A549 (cell line): ENCODE data around the gene KRT76. TPM values are rescaled to one million over a fixed set of nuclear protein-coding genes. Genes with fewer than 3 reads are reported as not detected.
"Not testable (repeated sequence)": the region's sequence is repeated elsewhere in the genome, so short reads cannot be mapped to it uniquely, and the experiment has no call there.

Experiments
- ATAC-seq, 2 experiments: fragments of 200-7000 bp in 1 of 2; fragments of >200 bp in 1 of 2; cut with Nextera tagmentation in 1 of 2; cut with Tn5 transposase in 1 of 2; 3 replicates each; pipeline versions ENCODE4 v1.8.0 to v1.9.1; 2018 to 2020; ENCODE audit warnings: mild to moderate bottlenecking in 1 of 2, moderate library complexity in 1 of 2
- CTCF ChIA-PET: fragments of 300-600 bp; sonication (Branson Sonifier 250); formaldehyde crosslinking; extraction: SDS; loops from one replicate; lab custom pipeline; 2021; ENCODE audit warnings: antibody characterized with exemption, inconsistent platforms; lab: Yijun Ruan, JAX
- POLR2A ChIA-PET: fragments of 350-600 bp; formaldehyde crosslinking; extraction: SDS; loops from one replicate; lab custom pipeline; 2021; ENCODE audit warnings: antibody characterized with exemption, inconsistent platforms; lab: Yijun Ruan, JAX
- DNase-seq, 2 experiments: peaks; one replicate each; pipeline versions ENCODE4 v3.0.0 to v3.0.0-alpha.2; 2011 to 2016; ENCODE audit warnings: low read depth in 1 of 2, low spot score in 1 of 2
- FAIRE-seq: peaks from 2 replicates; lab custom pipeline; 2011; peaks lifted over from hg19 to GRCh38; lab: Jason Lieb, UNC
- H3K27ac ChIP-seq, 2 experiments: fragments of >200 bp; sonication (Bioruptor Twin); formaldehyde crosslinking; 3 replicates each; pipeline ENCODE4 v1.5.1; 2016 to 2017
- H3K4me1 ChIP-seq: fragments of >200 bp; sonication (Bioruptor Twin); formaldehyde crosslinking; 3 replicates; pipeline ENCODE4 v1.6.1; 2016
- H3K4me2 ChIP-seq: fragments of >200 bp; sonication (Bioruptor Twin); formaldehyde crosslinking; 3 replicates; pipeline ENCODE4 v1.6.1; 2016
- H3K4me3 ChIP-seq: fragments of >200 bp; sonication (Bioruptor Twin); formaldehyde crosslinking; 3 replicates; pipeline ENCODE4 v1.5.1; 2016
- H3K9me3 ChIP-seq: fragments of >200 bp; sonication (Bioruptor Twin); formaldehyde crosslinking; 3 replicates; pipeline ENCODE4 v1.6.1; 2016
- EHMT2 ChIP-seq: fragments of 200-600 bp; sonication (generic); IDR thresholded peaks from 2 replicates; pipeline ENCODE4 v1.6.1; 2016; ENCODE audit warnings: antibody characterized with exemption, low read depth, mild to moderate bottlenecking, moderate library complexity
- EP300 ChIP-seq, 2 experiments: fragments of >200 bp; sonication (Bioruptor Twin); formaldehyde crosslinking; IDR thresholded peaks; 2 replicates in 1 of 2; 3 replicates in 1 of 2; pipeline ENCODE4 v1.6.1; 2016 to 2017
- FOXS1 ChIP-seq: fragments of 250-450 bp; sonication (Bioruptor Pico); IDR thresholded peaks from 2 replicates; pipeline ENCODE4 v1.5.0; 2020; ENCODE audit warnings: mild to moderate bottlenecking, moderate library complexity
- GATA3 ChIP-seq: IDR thresholded peaks from 2 replicates; pipeline ENCODE4 v1.6.1; 2012; ENCODE audit warnings: borderline replicate concordance
- HEYL ChIP-seq: fragments of 250-450 bp; sonication (Bioruptor Pico); IDR thresholded peaks from 2 replicates; pipeline ENCODE4 v1.8.0; 2021; ENCODE audit warnings: mild to moderate bottlenecking, moderate library complexity
- HOXB5 ChIP-seq: fragments of 250-450 bp; sonication (Bioruptor Pico); IDR thresholded peaks from 2 replicates; pipeline ENCODE4 v1.5.0; 2020; ENCODE audit warnings: mild to moderate bottlenecking, moderate library complexity
- KDM5A ChIP-seq: fragments of 200-600 bp; sonication (generic); IDR thresholded peaks from 2 replicates; pipeline ENCODE4 v1.6.1; 2016; ENCODE audit warnings: antibody characterized with exemption, mild to moderate bottlenecking
- MAZ ChIP-seq: fragments of 150-350 bp; IDR thresholded peaks from 2 replicates; pipeline ENCODE4 v1.6.1; 2014; ENCODE audit warnings: antibody characterized with exemption, low read depth, low read length, borderline replicate concordance
- MYC ChIP-seq: IDR thresholded peaks from 2 replicates; pipeline ENCODE4 v1.6.1; 2012; ENCODE audit warnings: mild to moderate bottlenecking, inconsistent platforms, low read length, improper control_type of control experiment, borderline replicate concordance
- NFE2L2 ChIP-seq: fragments of 150-350 bp; conservative IDR thresholded peaks from 2 replicates; pipeline ENCODE4 v1.6.1; 2014; ENCODE audit warnings: low read length
- NPAS2 ChIP-seq: fragments of 250-450 bp; sonication (Bioruptor Pico); IDR thresholded peaks from 2 replicates; pipeline ENCODE4 v1.8.0; 2022; ENCODE audit warnings: mild to moderate bottlenecking, moderate library complexity, borderline replicate concordance
- NR3C1 ChIP-seq: fragments of >200 bp; sonication (Bioruptor Twin); formaldehyde crosslinking; IDR thresholded peaks from 3 replicates; pipeline ENCODE4 v1.6.1; 2017
- PHF8 ChIP-seq: fragments of 200-600 bp; sonication (generic); IDR thresholded peaks from 2 replicates; pipeline ENCODE4 v1.6.1; 2016; ENCODE audit warnings: low read depth, mild to moderate bottlenecking, antibody characterized with exemption, moderate library complexity, borderline replicate concordance
- RAD21 ChIP-seq, 2 experiments: fragments of >200 bp in 1 of 2; sonication (Bioruptor Twin) in 1 of 2; formaldehyde crosslinking in 1 of 2; IDR thresholded peaks in 1 of 2; conservative IDR thresholded peaks in 1 of 2; 2 replicates in 1 of 2; 3 replicates in 1 of 2; pipeline ENCODE4 v1.6.1; 2012 to 2018; ENCODE audit warnings: inconsistent platforms in 1 of 2
- RCOR1 ChIP-seq: fragments of 150-350 bp; IDR thresholded peaks from 2 replicates; pipeline ENCODE4 v1.6.1; 2014; ENCODE audit warnings: antibody characterized with exemption, low read length, low read depth
- RFX5 ChIP-seq: fragments of 450-650 bp; IDR thresholded peaks from 2 replicates; pipeline ENCODE4 v1.7.1; 2014; ENCODE audit warnings: antibody characterized with exemption, mild to moderate bottlenecking, moderate library complexity
- TP53 ChIP-seq: fragments of 250-450 bp; sonication (Bioruptor Pico); IDR thresholded peaks from 2 replicates; pipeline ENCODE4 v1.5.0; 2021; ENCODE audit warnings: mild to moderate bottlenecking, moderate library complexity
- ZC3H11A ChIP-seq: fragments of 450-650 bp; IDR thresholded peaks from 2 replicates; pipeline ENCODE4 v1.6.1; 2014; ENCODE audit warnings: antibody characterized with exemption, mild to moderate bottlenecking
- WGBS: methylation state at CpG from one replicate; pipeline ENCODE4 v1.1.6; 2017; ENCODE audit errors: missing lambda C conversion rate; 5-methylcytosine and 5-hydroxymethylcytosine counted together
- polyA plus RNA-seq, 4 experiments: library from polyadenylated mRNA; depleted of rRNA in 3 of 4; stranded (reverse); fragments of >200 nt; fragmentation: RNase III in 1 of 4; extraction: RNeasy Plus Mini Kit Qiagen cat#74134 plus additional on column Dnase treatment in 1 of 4; gene quantifications; 2 replicates in 3 of 4; 3 replicates in 1 of 4; pipeline ENCODE4 v1.2.3, GENCODE V29; 2011 to 2017
- TF ChIP-seq, protein P1 (sequence below): fragments of >200 bp; sonication (Bioruptor Twin); formaldehyde crosslinking; IDR thresholded peaks from 2 replicates; pipeline ENCODE4 v1.6.1; 2016
- TF ChIP-seq, protein P2 (sequence below): fragments of 200-600 bp; sonication (generic); IDR thresholded peaks from 2 replicates; pipeline ENCODE4 v1.6.1; 2016; ENCODE audit warnings: antibody characterized with exemption, mild to moderate bottlenecking, moderate library complexity
- TF ChIP-seq, protein P3 (sequence below): IDR thresholded peaks from 2 replicates; pipeline ENCODE4 v1.6.1; 2012
- TF ChIP-seq, protein P4 (sequence below): IDR thresholded peaks from 2 replicates; pipeline ENCODE4 v1.6.1; 2012
- TF ChIP-seq, protein P5 (sequence below): fragments of 250-450 bp; sonication (Bioruptor Pico); IDR thresholded peaks from 2 replicates; pipeline ENCODE4 v1.5.0; 2020; ENCODE audit warnings: low read depth, mild to moderate bottlenecking, moderate library complexity

The KRT76 gene
- polyA plus RNA-seq, 2 of the 4 experiments (the other 2 are of a cell fraction): not detected

DNA sequence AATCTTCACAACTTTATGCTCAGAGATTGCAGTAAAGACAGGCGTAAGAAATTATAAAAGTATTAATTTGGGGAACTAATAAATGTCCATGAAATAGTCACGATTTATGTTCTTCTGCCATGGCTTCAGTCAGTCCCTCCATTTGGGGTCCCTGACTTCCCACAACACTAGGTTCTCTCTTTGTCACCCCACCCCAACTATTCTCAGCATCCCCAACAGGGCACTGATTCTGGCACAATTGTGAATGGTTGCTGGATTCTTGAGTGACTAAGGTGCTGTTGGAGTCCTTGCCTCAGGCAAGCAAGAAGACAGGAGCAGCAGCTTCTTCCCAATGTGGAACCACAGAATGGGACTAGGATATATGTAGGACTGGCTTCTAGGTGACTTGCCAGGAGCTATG, 15.3 kb downstream of the KRT76 start (continued):
- TF ChIP-seq, protein P1, sequence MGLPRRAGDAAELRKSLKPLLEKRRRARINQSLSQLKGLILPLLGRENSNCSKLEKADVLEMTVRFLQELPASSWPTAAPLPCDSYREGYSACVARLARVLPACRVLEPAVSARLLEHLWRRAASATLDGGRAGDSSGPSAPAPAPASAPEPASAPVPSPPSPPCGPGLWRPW: no peak
- no peak for TF ChIP-seq EHMT2

DNA sequence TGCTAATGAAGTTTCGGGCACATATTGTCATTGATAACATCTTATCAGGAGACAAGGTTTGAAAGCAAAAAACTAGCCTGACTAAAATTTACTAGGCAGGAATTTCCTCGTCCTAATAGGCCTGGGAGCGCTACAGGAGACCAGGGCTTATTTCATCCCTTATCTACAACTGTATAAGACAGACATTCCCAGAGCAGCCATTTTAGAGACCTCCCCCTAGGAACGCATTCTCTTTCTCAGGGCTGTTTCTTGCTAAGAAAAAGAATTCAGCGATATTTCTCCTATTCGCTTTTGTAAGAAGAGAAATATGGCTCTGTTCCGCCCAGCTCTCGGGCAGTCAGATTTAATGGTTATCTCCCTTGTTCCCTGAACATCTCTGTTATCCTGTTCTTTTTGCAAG, 15.9 kb downstream of the KRT76 start:
- H3K4me1 ChIP-seq, H3K4me2 ChIP-seq, ATAC-seq, CTCF ChIA-PET, DNase-seq, H3K4me3 ChIP-seq, FAIRE-seq, H3K9me3 ChIP-seq, POLR2A ChIA-PET, H3K27ac ChIP-seq: not testable (repeated sequence)
- 62% methylated on average over 8 of the region's 8 CpGs for WGBS

DNA sequence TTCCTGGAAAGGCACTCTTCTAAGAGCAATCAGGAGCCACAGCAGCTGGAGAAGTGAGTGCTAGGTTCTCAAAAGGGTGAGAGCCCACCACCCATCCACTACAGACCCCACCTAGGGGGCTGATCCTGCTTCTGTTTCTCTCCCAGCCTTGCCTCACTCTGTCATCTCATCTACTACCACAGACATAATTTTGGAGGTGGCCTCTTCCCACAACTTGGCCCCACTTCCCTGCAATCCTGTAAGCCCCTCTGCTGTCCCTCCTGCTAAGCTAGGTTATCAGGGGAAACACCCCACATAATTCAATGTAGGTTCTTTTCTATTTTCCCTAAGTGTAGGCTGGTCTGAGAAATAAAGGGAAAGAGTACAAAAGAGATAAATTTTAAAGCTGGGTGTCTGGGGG, 16.5 kb downstream of the KRT76 start:
- POLR2A ChIA-PET: no interaction called here
- Histone ChIP-seq H3K4me3 (no peak overlapping the region), H3K9me3 (no peaks in the 10 kb centered on the region), H3K4me2 (no peak overlapping the region), H3K27ac (no peak overlapping the region), H3K4me1 (no peaks in the 10 kb centered on the region)
- FAIRE-seq (no peak), ATAC-seq (no peak), DNase-seq (no peak)
- CTCF ChIA-PET: no interaction called here
- TF ChIP-seq ZC3H11A: no peak

DNA sequence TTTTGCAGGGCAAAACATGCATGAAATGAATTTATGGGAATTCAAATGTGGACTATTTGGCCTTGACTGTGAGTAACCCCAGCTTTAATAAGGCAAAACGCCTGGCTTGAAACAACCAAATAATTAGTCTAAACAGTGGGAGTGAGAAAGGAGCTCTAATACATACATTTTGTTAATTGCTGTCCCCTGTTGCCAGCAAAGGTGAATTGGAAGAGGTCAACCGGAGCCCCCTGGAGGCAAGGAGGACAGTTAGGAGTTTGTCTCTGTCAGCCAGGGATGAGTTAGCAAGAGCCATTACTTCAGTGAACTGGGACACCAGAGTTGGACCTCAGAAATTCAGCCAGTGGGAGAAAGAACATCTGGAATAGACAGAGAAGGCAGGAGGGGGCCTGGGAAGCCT, 17.4 kb downstream of the KRT76 start:
- DNase-seq (peak in 1 of 2 experiments; percentile 16), ATAC-seq (no peak; a peak in 1 of 6 replicates), FAIRE-seq (no peak)
- ChIA-PET CTCF (interaction anchor here (1.0 to 1.2 kb wide), 2 partner anchors 14 to 86 kb away, joined by 3 to 6 read pairs; no protein-coding TSS in a partner anchor), POLR2A (no interaction called here)
- Histone ChIP-seq H3K9me3 (no peaks in the 10 kb centered on the region), H3K4me1 (no peaks in the 10 kb centered on the region), H3K4me3 (no peak overlapping the region), H3K4me2 (no peak overlapping the region), H3K27ac (no peak overlapping the region)
- TF ChIP-seq ZC3H11A (no peak), RAD21 (conservative IDR thresholded peaks at IDR 0.05 in 1 of 2, IDR thresholded peaks at IDR 0.05 in 1 of 2) (0 out of 5 replicates have a peak, but pooled peaks of 1 of the 2 experiments have one; percentile 25)
- 17% methylated on average over 2 of the region's 2 CpGs for WGBS

DNA sequence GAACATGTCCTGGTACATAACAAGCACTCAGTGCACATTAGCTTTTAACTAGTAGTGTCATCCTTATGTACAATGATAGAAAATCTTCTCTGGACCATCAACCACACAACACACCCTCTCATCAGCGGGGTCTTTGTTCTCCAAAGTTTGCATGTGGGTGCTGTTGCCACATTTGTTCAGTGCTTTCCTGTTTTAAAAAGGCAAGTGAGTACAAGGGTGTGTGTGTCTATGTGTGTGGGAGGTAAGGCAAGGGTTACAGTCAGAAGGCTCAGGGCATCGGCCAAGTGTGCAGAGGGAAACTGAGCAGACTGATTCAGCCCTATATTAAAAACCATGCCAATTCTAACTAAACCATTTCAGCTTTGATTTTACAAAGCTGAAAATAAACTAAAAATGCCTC, 17.9 kb downstream of the KRT76 start:
- CTCF ChIA-PET: interaction anchor here (0.7 to 1.3 kb wide), 6 partner anchors 9 to 368 kb away, joined by 3 to 6 read pairs (median 3); no protein-coding TSS in a partner anchor
- Histone ChIP-seq H3K4me1 (no peaks in the 10 kb centered on the region), H3K27ac (no peak overlapping the region)
- TF ChIP-seq NFE2L2: no peak
- TF ChIP-seq, protein P2, sequence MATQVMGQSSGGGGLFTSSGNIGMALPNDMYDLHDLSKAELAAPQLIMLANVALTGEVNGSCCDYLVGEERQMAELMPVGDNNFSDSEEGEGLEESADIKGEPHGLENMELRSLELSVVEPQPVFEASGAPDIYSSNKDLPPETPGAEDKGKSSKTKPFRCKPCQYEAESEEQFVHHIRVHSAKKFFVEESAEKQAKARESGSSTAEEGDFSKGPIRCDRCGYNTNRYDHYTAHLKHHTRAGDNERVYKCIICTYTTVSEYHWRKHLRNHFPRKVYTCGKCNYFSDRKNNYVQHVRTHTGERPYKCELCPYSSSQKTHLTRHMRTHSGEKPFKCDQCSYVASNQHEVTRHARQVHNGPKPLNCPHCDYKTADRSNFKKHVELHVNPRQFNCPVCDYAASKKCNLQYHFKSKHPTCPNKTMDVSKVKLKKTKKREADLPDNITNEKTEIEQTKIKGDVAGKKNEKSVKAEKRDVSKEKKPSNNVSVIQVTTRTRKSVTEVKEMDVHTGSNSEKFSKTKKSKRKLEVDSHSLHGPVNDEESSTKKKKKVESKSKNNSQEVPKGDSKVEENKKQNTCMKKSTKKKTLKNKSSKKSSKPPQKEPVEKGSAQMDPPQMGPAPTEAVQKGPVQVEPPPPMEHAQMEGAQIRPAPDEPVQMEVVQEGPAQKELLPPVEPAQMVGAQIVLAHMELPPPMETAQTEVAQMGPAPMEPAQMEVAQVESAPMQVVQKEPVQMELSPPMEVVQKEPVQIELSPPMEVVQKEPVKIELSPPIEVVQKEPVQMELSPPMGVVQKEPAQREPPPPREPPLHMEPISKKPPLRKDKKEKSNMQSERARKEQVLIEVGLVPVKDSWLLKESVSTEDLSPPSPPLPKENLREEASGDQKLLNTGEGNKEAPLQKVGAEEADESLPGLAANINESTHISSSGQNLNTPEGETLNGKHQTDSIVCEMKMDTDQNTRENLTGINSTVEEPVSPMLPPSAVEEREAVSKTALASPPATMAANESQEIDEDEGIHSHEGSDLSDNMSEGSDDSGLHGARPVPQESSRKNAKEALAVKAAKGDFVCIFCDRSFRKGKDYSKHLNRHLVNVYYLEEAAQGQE: no peak
- TF ChIP-seq PHF8: no peak
- no peak for TF ChIP-seq TP53 (CRISPR knock-in tag)
- TF ChIP-seq NPAS2 (CRISPR knock-in tag): no peak
- no peak for TF ChIP-seq MAZ
- TF ChIP-seq KDM5A: no peak
- TF ChIP-seq FOXS1 (CRISPR knock-in tag): no peak
- no peak for TF ChIP-seq HEYL
- no peak for TF ChIP-seq EP300 (IDR thresholded peaks at IDR 0.05)
- TF ChIP-seq HOXB5 (CRISPR knock-in tag): no peak
- TF ChIP-seq, protein P3, sequence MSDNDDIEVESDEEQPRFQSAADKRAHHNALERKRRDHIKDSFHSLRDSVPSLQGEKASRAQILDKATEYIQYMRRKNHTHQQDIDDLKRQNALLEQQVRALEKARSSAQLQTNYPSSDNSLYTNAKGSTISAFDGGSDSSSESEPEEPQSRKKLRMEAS: no peak
- no peak for TF ChIP-seq MYC
- no peak for TF ChIP-seq NR3C1
- TF ChIP-seq RCOR1: no peak
- TF ChIP-seq, protein P1: no peak
- TF ChIP-seq, protein P4, sequence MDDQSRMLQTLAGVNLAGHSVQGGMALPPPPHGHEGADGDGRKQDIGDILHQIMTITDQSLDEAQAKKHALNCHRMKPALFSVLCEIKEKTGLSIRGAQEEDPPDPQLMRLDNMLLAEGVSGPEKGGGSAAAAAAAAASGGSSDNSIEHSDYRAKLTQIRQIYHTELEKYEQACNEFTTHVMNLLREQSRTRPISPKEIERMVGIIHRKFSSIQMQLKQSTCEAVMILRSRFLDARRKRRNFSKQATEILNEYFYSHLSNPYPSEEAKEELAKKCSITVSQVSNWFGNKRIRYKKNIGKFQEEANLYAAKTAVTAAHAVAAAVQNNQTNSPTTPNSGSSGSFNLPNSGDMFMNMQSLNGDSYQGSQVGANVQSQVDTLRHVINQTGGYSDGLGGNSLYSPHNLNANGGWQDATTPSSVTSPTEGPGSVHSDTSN: no peak
- TF ChIP-seq, protein P5, sequence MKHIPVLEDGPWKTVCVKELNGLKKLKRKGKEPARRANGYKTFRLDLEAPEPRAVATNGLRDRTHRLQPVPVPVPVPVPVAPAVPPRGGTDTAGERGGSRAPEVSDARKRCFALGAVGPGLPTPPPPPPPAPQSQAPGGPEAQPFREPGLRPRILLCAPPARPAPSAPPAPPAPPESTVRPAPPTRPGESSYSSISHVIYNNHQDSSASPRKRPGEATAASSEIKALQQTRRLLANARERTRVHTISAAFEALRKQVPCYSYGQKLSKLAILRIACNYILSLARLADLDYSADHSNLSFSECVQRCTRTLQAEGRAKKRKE (CRISPR knock-in tag): no peak
- TF ChIP-seq GATA3: no peak
- no peak for TF ChIP-seq RFX5
- TF ChIP-seq, all 56 proteins: peak for 0
- POLR2A ChIA-PET: no interaction called here
- WGBS: 2% methylated on average over 2 of the region's 2 CpGs
- Histone ChIP-seq H3K9me3 (no peaks in the 10 kb centered on the region), H3K4me3 (no peak overlapping the region), H3K4me2 (no peak overlapping the region)
- ATAC-seq (no peak), FAIRE-seq (no peak), DNase-seq (no peak)
